HG03469 (cell line): ENCODE results near the gene LIN7C.

Experiments used
- ATAC-seq: cut with Tn5 transposase; IDR thresholded peaks from one replicate; pipeline ENCODE4 v1.9.1; 2021; ENCODE audit warnings: mild to moderate bottlenecking, moderate library complexity, moderate number of reproducible peaks; ENCODE audit not compliant: unreplicated experiment

The LIN7C gene

DNA sequence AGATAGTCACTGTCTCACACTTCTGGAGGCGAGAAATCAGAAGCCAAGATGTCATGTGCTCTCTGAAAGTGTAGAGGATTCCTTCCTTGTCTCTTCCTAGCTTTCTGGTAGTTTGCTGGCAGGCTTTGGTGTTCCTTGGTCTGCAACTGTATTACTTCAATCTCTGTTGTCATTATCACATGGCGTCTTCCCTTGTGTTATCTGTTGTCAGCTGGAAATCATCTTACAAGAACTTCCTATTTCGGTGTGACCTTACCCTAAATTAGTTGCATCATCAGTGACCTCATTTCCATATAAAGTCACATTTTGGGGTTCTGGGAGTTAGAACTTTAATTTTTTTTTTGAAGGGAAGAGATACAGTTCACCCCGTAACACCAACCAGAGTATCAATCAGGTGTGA lies 3.3 kb upstream of the LIN7C start:
- ATAC-seq, result no peak

- ATAC-seq, result no peak
Measured at GRCh38 chr11:27507557-27508322, 1.2 kb upstream of the LIN7C start.

- no peak for ATAC-seq
Measured at GRCh38 chr11:27505781-27506180, 788 bp downstream of the LIN7C start.

GRCh38 chr11:27504205-27504604 lies 2.4 kb downstream of the LIN7C start:
- no peak for ATAC-seq

- ATAC-seq, result no peak
Measured at GRCh38 chr11:27501100-27501499, 5.5 kb downstream of the LIN7C start.

- no peak for ATAC-seq
Measured at GRCh38 chr11:27497911-27498310, 8.7 kb downstream of the LIN7C start.

GRCh38 chr11:27497284-27497866 lies 9.2 kb downstream of the LIN7C start:
- peak; percentile 71 for ATAC-seq

DNA sequence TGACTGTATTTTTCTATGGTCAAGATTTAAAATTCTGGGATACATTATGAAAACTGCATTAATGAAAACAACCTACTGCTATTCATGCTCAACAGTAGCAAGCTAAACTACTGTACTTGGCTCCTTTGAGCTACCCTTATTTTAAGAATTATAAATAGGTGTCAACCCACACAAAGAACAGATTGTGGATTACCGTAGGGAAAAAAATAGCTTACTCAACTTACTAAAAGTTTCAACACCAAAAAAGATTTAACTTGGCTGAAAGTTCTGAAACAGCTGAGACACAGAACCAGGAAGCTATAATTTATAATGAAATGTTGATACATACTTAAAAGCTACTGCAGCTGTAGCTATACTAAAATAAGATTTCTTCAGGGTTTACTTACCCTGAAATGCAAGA lies 10.1 kb downstream of the LIN7C start:
- ATAC-seq, result no peak

DNA sequence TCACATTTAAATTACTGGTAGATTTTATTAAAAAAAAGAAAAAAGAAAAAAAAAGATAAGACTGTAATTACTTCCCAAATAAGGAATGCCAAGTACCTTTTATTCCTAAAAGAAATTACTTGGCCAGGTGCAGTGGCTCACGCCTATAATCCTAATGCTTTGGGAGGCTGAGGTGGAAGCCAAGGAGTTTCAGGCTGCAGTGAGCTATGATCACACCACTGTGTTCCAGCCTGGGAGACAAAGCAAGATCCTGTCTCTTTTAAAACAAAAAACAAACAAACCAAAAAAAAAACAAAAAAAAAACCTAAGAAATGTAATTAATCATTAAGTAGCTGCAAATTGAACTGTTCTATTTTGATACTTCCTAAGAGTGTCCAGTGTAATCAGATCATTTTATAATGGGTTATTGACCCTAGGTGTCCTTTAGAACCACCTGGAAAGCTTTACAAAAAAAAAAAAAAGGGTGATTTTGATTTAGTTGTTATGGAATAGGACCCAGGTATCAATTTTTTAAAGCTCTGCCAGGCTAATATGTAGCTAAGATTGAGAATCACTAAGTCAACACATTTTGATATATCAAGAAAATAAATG lies 10.8 kb downstream of the LIN7C start:
- ATAC-seq, result no peak

- no peak for ATAC-seq
Measured at GRCh38 chr11:27489092-27489491, 17.5 kb downstream of the LIN7C start.

DNA sequence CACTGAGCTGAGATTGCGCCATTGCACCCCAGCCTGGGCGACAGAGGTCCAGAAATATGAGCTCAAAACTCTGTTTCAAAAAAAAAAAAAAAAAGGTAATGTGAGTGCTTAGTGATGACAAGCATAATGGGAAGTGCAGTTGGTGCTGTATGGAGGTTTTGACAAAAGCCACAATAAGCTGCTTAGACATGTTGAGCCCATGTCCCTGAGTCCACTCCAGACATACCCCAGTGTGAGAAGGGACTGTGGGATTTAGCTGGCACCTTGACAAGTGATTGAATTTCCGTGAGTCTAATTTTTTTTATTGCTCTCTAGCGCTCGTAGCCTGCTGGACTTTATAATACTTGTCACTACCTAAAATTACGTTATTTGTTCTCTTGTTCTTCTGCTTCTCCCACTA lies 18.9 kb downstream of the LIN7C start:
- no peak for ATAC-seq

GRCh38 chr11:27485930-27486773 lies 20.4 kb downstream of the LIN7C start:
- no peak for ATAC-seq

- no peak for ATAC-seq
Measured at GRCh38 chr11:27482793-27483192, 23.8 kb downstream of the LIN7C start.

GRCh38 chr11:27481992-27482391 lies 24.6 kb downstream of the LIN7C start:
- no peak for ATAC-seq

DNA sequence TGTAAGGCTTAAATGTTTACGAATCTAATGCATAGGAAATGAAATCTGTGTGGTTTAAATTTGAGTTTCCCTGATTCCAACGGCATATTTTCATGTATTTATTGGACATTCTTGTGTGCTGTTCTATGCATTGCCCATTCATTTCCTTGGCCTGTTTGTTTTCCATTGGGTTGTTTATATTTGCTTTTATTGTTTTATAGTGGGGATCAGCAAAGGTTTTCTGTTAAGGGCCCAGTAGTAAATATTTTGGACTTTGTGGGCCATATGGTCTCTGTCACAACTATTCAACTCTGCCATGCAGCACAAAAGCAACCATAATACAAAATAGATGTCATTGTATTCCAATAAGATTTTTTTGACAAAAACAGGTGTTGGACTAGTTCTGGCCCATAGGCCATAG lies 28.7 kb downstream of the LIN7C start:
- ATAC-seq, result no peak

DNA sequence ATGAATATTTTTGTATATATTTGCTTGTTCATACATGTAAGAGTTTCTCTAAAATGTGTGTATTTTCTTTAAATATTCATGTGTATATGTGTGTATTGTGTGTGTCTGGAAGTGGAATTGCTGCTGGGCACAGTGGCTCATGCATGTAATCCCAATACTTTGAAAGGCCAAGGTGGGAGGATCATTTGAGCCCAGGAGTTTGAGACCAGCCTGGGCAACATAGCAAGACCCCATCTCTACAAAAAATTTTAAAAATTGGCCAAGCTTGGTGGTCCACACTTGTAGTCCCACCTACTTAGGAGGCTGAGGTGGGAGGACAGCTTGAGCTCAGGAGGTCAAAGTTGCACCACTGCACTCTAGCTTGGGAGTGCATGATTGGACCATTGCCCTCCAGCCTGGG lies 29.3 kb downstream of the LIN7C start:
- no peak for ATAC-seq

GRCh38 chr11:27475622-27476021 lies 30.9 kb downstream of the LIN7C start:
- ATAC-seq, result no peak

DNA sequence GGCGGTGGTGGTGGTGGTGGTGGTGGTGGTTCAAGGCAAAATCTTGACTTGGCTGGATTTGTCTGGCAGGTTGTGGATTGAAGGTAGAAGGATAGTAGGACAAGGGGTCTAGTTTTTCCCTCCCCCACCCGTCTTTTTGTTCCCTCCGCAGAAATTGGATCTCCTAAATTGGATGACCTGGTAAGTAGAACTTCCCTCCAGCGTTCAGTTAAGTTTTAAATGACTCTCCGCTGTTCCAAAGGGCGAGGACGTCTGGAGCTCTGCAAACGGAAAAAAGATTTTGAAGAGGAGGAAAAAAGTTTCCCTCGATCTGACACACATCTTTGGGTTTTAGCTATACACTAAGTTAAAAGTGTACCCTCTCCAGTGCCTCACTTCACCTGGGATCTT lies 33.6 kb downstream of the LIN7C start:
- ATAC-seq, result no peak

DNA sequence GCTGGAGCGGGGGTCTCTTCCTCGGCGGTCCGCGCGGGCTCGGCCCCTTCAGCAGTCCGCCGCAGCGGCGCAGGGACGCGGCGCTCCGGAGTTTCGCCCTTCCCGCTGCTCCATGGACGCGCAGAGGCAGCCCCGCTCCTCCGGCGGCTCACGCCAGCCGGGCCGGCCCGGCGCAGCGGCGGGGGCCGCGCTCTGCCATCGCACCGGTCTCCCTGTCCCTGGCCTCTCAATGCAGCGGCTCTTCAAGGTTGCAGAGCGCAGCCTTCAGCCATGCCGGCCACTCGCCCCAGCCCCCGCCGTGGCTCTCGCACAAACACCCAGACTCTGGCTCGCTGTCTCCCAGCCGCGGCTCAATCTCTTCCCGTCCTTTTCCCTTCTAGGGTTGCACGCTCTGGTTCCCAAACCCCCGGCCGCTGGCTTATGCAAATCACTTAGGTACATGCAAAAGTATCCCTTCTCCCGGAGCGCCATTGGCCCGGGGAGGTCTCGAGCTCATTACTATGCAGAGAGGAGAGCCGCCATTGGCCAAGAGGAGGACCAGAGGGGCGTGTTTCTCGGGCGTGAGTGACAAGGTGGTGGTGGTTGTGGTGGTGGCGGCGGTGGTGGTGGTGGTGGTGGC lies 34.1 kb downstream of the LIN7C start, which contains the start of gene LGR4:
LGR4 (minus strand) TSS at position 393 of the 619 bp plus-strand sequence. CDS start 488 bp downstream, outside the sequence.
- ATAC-seq, result peak; percentile 75

DNA sequence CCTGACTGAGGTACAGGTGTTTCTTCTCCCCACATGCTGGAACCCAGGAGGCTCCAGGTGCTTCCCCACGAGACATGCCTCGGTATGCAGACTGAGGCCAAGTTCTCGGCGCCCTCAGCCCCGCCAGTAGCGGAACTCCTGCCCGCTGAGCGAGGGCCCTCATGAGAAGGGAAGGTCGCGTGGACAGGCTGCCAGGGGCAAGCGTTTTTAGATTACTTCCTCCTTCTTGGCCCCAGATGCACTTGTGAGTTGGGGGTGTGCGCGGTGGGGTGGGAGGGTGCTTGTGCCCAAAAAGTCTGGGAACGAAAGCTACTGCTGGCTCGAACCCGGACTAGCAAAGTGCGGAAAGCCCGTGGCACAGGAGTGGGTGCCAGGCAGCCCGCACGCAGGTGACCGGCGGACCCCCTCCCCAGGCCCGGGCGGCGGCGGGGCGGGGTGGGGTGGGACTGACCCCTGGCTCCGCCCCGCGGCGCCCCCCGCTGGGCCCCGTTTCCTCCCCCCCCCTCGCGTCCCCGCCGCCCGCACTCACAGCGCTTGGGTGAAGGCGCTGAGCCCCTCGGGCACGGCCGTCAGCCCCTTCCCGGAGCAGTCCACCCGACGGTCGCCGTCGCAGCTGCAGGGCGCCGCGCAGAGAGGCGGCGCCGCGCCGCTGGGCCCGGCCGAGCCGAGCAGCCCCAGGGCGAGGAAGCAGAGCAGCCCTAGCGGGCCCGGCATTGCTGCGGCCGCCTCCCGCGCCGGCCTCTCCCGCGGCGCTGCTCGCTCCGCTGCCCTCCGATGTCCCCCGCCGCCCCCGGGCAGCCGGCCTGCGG lies 34.8 kb downstream of the LIN7C start:
- peak; percentile 18 for ATAC-seq
